Keratinocyte (primary cell): ENCODE results near the gene GPC4. TPM values are rescaled to one million over a fixed set of nuclear protein-coding genes. Genes with fewer than 3 reads are reported as not detected.

Source experiments
- DNase-seq: peaks from one replicate; pipeline ENCODE4 v3.0.0-alpha.2; 2011; ENCODE audit warnings: low read depth, missing footprints, low spot score
- FAIRE-seq: peaks from 2 replicates; lab custom pipeline; 2011; peaks lifted over from hg19 to GRCh38; lab: Jason Lieb, UNC
- H2AFZ ChIP-seq: 2 replicates; pipeline ENCODE4 v1.6.0; 2012; ENCODE audit warnings: low read length, control low read depth, inconsistent platforms; ENCODE audit not compliant: control insufficient read depth
- H3K27ac ChIP-seq: 2 replicates; pipeline ENCODE4 v1.5.1; 2011; ENCODE audit warnings: low read length; ENCODE audit not compliant: control insufficient read depth, insufficient read depth
- H3K27me3 ChIP-seq: 3 replicates; pipeline ENCODE4 v1.6.0; 2011; ENCODE audit warnings: low read length; ENCODE audit not compliant: control insufficient read depth, insufficient read depth; ENCODE audit errors: extremely low read depth
- H3K36me3 ChIP-seq, 2 experiments: 2 replicates in 1 of 2; 3 replicates in 1 of 2; pipeline ENCODE4 v1.5.1; 2011; ENCODE audit warnings: low read length in 2 of 2, mild to moderate bottlenecking in 1 of 2; ENCODE audit not compliant: control insufficient read depth in 2 of 2, insufficient read depth in 2 of 2; ENCODE audit errors: extremely low read depth in 1 of 2
- H3K4me1 ChIP-seq: 3 replicates; pipeline ENCODE4 v1.5.1; 2011; ENCODE audit warnings: low read length; ENCODE audit not compliant: control insufficient read depth, insufficient read depth; ENCODE audit errors: extremely low read depth
- H3K4me2 ChIP-seq: 3 replicates; pipeline ENCODE4 v1.6.0; 2011; ENCODE audit warnings: low read depth, low read length; ENCODE audit not compliant: control insufficient read depth, insufficient read depth; ENCODE audit errors: extremely low read depth
- H3K4me3 ChIP-seq, 3 experiments: fragments of 200-600 bp in 1 of 3; sonication (generic) in 1 of 3; 2 replicates in 2 of 3; 3 replicates in 1 of 3; pipeline ENCODE4 v1.5.1; 2011 to 2016; ENCODE audit warnings: low read length in 3 of 3, mild to moderate bottlenecking in 3 of 3, control low read depth in 2 of 3, inconsistent platforms in 1 of 3, low read depth in 1 of 3, mixed read lengths in 1 of 3, mixed run types in 1 of 3, moderate library complexity in 1 of 3; ENCODE audit not compliant: control insufficient read depth in 2 of 3, insufficient read depth in 2 of 3; ENCODE audit errors: extremely low read depth in 1 of 3
- H3K79me2 ChIP-seq: 2 replicates; pipeline ENCODE4 v1.6.0; 2012; ENCODE audit warnings: low read length; ENCODE audit not compliant: control insufficient read depth, insufficient read depth
- H3K9ac ChIP-seq: 3 replicates; pipeline ENCODE4 v1.6.0; 2011; ENCODE audit warnings: low read length; ENCODE audit not compliant: control insufficient read depth, insufficient read depth; ENCODE audit errors: extremely low read depth
- H3K9me1 ChIP-seq: 3 replicates; pipeline ENCODE4 v1.6.0; 2011; ENCODE audit warnings: low read length; ENCODE audit not compliant: control insufficient read depth, insufficient read depth; ENCODE audit errors: extremely low read depth
- H3K9me3 ChIP-seq: 2 replicates; pipeline ENCODE4 v1.5.1; 2012; ENCODE audit warnings: low read depth, low read length; ENCODE audit not compliant: control insufficient read depth
- H4K20me1 ChIP-seq: 3 replicates; pipeline ENCODE4 v1.6.0; 2011; ENCODE audit warnings: low read length; ENCODE audit not compliant: control insufficient read depth, insufficient read depth; ENCODE audit errors: extremely low read depth
- CTCF ChIP-seq, 3 experiments: IDR thresholded peaks in 1 of 3; conservative IDR thresholded peaks in 1 of 3; optimal IDR thresholded peaks in 1 of 3; 2 replicates in 2 of 3; 3 replicates in 1 of 3; pipeline versions ENCODE3 to v1.5.1; 2011; ENCODE audit warnings: low read length in 3 of 3, mild to moderate bottlenecking in 3 of 3, moderate library complexity in 2 of 3, control low read depth in 1 of 3, inconsistent platforms in 1 of 3; ENCODE audit not compliant: insufficient read depth in 2 of 3; ENCODE audit errors: extremely low read depth in 1 of 3
- EZH2 ChIP-seq: IDR thresholded peaks from one replicate; pipeline ENCODE4 v1.6.1; 2012; ENCODE audit warnings: inconsistent platforms, mild to moderate bottlenecking, low read length, moderate library complexity
- dilution Hi-C: fragments of 300-500 bp; cut with MboI; formaldehyde crosslinking; loops from one replicate; pipeline ENCODE4 v1.7.0; 2020; ENCODE audit warnings: low sequenced_read_pairs; ENCODE audit not compliant: extremely low pct_ligation_motif_present
- polyA plus RNA-seq, 5 experiments: library from polyadenylated mRNA; depleted of rRNA in 3 of 5; stranded (reverse) in 3 of 5; stranded (forward) in 1 of 5; unstranded in 1 of 5; fragments of >200 nt; gene quantifications; 1 replicate in 1 of 5; 2 replicates in 3 of 5; 3 replicates in 1 of 5; pipeline versions ENCODE4 v1.2.1 to v1.2.3, GENCODE V29; 2011 to 2012; ENCODE audit warnings: missing spikeins in 2 of 5, low read depth in 1 of 5, low replicate concordance in 1 of 5

GPC4 gene
- polyA plus RNA-seq, 1 donor (not counting 4 experiments of a cell fraction or from before 2014, with no cell fraction given): 0.76 TPM

- Histone ChIP-seq H3K4me3 (no peak overlapping the region), H3K9me3 (no peaks in the 10 kb centered on the region), H3K27ac (no peak overlapping the region), H4K20me1 (no peaks in the 10 kb centered on the region), H3K27me3 (no peaks in the 10 kb centered on the region), H3K9me1 (no peaks in the 10 kb centered on the region), H3K79me2 (no peaks in the 10 kb centered on the region), H3K9ac (no peak overlapping the region), H3K4me2 (no peak overlapping the region), H3K4me1 (no peaks in the 10 kb centered on the region), H2AFZ (no peak overlapping the region), H3K36me3 (no peaks in the 10 kb centered on the region)
- TF ChIP-seq CTCF (optimal IDR thresholded peaks at IDR 0.05 in 1 of 3, IDR thresholded peaks at IDR 0.05 in 1 of 3, conservative IDR thresholded peaks at IDR 0.05 in 1 of 3; ENCODE audit: extremely low read depth in 1 of 3, insufficient read depth in 2 of 3, low read length in 3 of 3): no peak
- no peak for TF ChIP-seq EZH2
- FAIRE-seq: no peak
- dilution Hi-C loops: no loop called here
- no peak for DNase-seq
These were observed 150.0 kb downstream of the GPC4 start for GRCh38 chrX:133265331-133265730.

GRCh38 chrX:133258481-133258880 lies 156.8 kb downstream of the GPC4 start:
- no peaks in the 10 kb centered on the region for H3K9me1 ChIP-seq
- no peaks in the 10 kb centered on the region for H3K9me3 ChIP-seq
- H3K27me3 ChIP-seq: no peaks in the 10 kb centered on the region
- H3K27ac ChIP-seq: no peak overlapping the region
- FAIRE-seq (no peak), DNase-seq (no peak)
- no peaks in the 10 kb centered on the region for H3K4me1 ChIP-seq
- H4K20me1 ChIP-seq: no peaks in the 10 kb centered on the region
- H2AFZ ChIP-seq: no peak overlapping the region
- no peaks in the 10 kb centered on the region for H3K36me3 ChIP-seq
- H3K79me2 ChIP-seq: no peaks in the 10 kb centered on the region
- H3K9ac ChIP-seq: no peak overlapping the region
- dilution Hi-C loops: no loop called here
- TF ChIP-seq EZH2 (no peak), CTCF (optimal IDR thresholded peaks at IDR 0.05 in 1 of 3, IDR thresholded peaks at IDR 0.05 in 1 of 3, conservative IDR thresholded peaks at IDR 0.05 in 1 of 3; ENCODE audit: extremely low read depth in 1 of 3, insufficient read depth in 2 of 3, low read length in 3 of 3) (no peak)
- no peak overlapping the region for H3K4me2 ChIP-seq
- no peak overlapping the region for H3K4me3 ChIP-seq
